MM.1S (cell line): ENCODE data around the gene FIBCD1.

ENCODE experiments used
- CTCF ChIP-seq: fragments of 300-600 bp; sonication (generic); IDR thresholded peaks from 2 replicates; pipeline ENCODE4 v1.5.1; 2016; ENCODE audit warnings: antibody characterized with exemption, low read length, mixed read lengths
- EZH2 ChIP-seq: fragments of 300-600 bp; sonication (generic); optimal IDR thresholded peaks from 2 replicates; pipeline ENCODE3; 2017; ENCODE audit warnings: low read depth, mild to moderate bottlenecking, antibody characterized with exemption, low read length, mixed read lengths
- EZH2phosphoT487 ChIP-seq: fragments of 300-600 bp; sonication (generic); IDR thresholded peaks from 2 replicates; pipeline ENCODE4 v1.6.1; 2018; ENCODE audit warnings: antibody characterized with exemption, low read length

- TF ChIP-seq CTCF, result no peak
- TF ChIP-seq EZH2, result no peak
- no peak for TF ChIP-seq EZH2phosphoT487
Observed at GRCh38 chr9:130923611-130924447, 15.2 kb downstream of the FIBCD1 start.
